Astrocyte (in vitro differentiated cells and primary cell): ENCODE results near the gene LRMDA. TPM values are rescaled to one million over a fixed set of nuclear protein-coding genes. Genes with fewer than 3 reads are reported as not detected.

ENCODE experiments used
- DNase-seq: peaks from one replicate; pipeline ENCODE4 v3.0.0-alpha.2; 2010; ENCODE audit warnings: low read depth
- FAIRE-seq: peaks from 2 replicates; lab custom pipeline; 2011; peaks lifted over from hg19 to GRCh38; lab: Jason Lieb, UNC
- H2AFZ ChIP-seq: 2 replicates; pipeline ENCODE4 v1.6.0; 2012; ENCODE audit warnings: low read depth, low read length, inconsistent platforms
- H3K27ac ChIP-seq: 2 replicates; pipeline ENCODE4 v1.5.1; 2011; ENCODE audit warnings: low read depth, low read length, inconsistent platforms
- H3K27me3 ChIP-seq: 2 replicates; pipeline ENCODE4 v1.6.0; 2011; ENCODE audit warnings: low read length, inconsistent platforms; ENCODE audit not compliant: insufficient read depth
- H3K36me3 ChIP-seq: 2 replicates; pipeline ENCODE4 v1.5.1; 2011; ENCODE audit warnings: low read length, inconsistent platforms; ENCODE audit not compliant: insufficient read depth
- H3K4me1 ChIP-seq: 2 replicates; pipeline ENCODE4 v1.5.1; 2011; ENCODE audit warnings: low read length, inconsistent platforms; ENCODE audit not compliant: insufficient read depth
- H3K4me2 ChIP-seq: 2 replicates; pipeline ENCODE4 v1.6.0; 2012; ENCODE audit warnings: low read length, inconsistent platforms
- H3K4me3 ChIP-seq: 2 replicates; pipeline ENCODE4 v1.5.1; 2011; ENCODE audit warnings: low read depth, mild to moderate bottlenecking, low read length, inconsistent platforms; ENCODE audit not compliant: insufficient read depth
- H3K79me2 ChIP-seq: 2 replicates; pipeline ENCODE4 v1.6.0; 2012; ENCODE audit warnings: mild to moderate bottlenecking, low read length, inconsistent platforms; ENCODE audit not compliant: insufficient read depth
- H3K9ac ChIP-seq: 2 replicates; pipeline ENCODE4 v1.6.0; 2012; ENCODE audit warnings: mild to moderate bottlenecking, low read length, inconsistent platforms
- H3K9me3 ChIP-seq: 2 replicates; pipeline ENCODE4 v1.5.1; 2012; ENCODE audit warnings: low read depth, mild to moderate bottlenecking, low read length, inconsistent platforms; ENCODE audit not compliant: insufficient read depth
- H4K20me1 ChIP-seq: 2 replicates; pipeline ENCODE4 v1.6.0; 2012; ENCODE audit warnings: low read length, inconsistent platforms; ENCODE audit not compliant: insufficient read depth
- H3K27ac Mint-ChIP-seq: one replicate; pipeline ENCODE4 v1.8.0; 2021; ENCODE audit warnings: mild to moderate bottlenecking, mixed read lengths; ENCODE audit not compliant: unreplicated experiment
- H3K27me3 Mint-ChIP-seq: one replicate; pipeline ENCODE4 v1.8.0; 2021; ENCODE audit warnings: low read depth, mixed read lengths; ENCODE audit not compliant: unreplicated experiment
- H3K36me3 Mint-ChIP-seq: one replicate; pipeline ENCODE4 v1.8.0; 2021; ENCODE audit warnings: low read depth, mixed read lengths; ENCODE audit not compliant: unreplicated experiment
- H3K4me1 Mint-ChIP-seq: one replicate; pipeline ENCODE4 v1.8.0; 2021; ENCODE audit warnings: low read depth, mixed read lengths; ENCODE audit not compliant: unreplicated experiment
- H3K4me3 Mint-ChIP-seq: one replicate; pipeline ENCODE4 v1.8.0; 2021; ENCODE audit warnings: mild to moderate bottlenecking, moderate library complexity, mixed read lengths; ENCODE audit not compliant: unreplicated experiment
- H3K9me3 Mint-ChIP-seq: one replicate; pipeline ENCODE4 v1.8.0; 2021; ENCODE audit warnings: mild to moderate bottlenecking, mixed read lengths; ENCODE audit not compliant: unreplicated experiment
- EZH2 ChIP-seq: IDR thresholded peaks from 2 replicates; pipeline ENCODE4 v1.6.1; 2012; ENCODE audit warnings: mild to moderate bottlenecking, low read length, inconsistent platforms; ENCODE audit not compliant: insufficient read depth
- total RNA-seq: library from RNA; stranded (reverse); gene quantifications from 2 replicates; pipeline ENCODE4 v1.2.1, GENCODE V29; 2021
- TF ChIP-seq, protein P1 (sequence below): IDR thresholded peaks from 2 replicates; pipeline ENCODE4 v1.5.1; 2011; ENCODE audit warnings: low read depth, mild to moderate bottlenecking, inconsistent platforms, low read length, moderate library complexity; ENCODE audit not compliant: insufficient read depth

The LRMDA gene
- total RNA-seq, 1 donor from 2014 or later = 2.7 TPM

DNA sequence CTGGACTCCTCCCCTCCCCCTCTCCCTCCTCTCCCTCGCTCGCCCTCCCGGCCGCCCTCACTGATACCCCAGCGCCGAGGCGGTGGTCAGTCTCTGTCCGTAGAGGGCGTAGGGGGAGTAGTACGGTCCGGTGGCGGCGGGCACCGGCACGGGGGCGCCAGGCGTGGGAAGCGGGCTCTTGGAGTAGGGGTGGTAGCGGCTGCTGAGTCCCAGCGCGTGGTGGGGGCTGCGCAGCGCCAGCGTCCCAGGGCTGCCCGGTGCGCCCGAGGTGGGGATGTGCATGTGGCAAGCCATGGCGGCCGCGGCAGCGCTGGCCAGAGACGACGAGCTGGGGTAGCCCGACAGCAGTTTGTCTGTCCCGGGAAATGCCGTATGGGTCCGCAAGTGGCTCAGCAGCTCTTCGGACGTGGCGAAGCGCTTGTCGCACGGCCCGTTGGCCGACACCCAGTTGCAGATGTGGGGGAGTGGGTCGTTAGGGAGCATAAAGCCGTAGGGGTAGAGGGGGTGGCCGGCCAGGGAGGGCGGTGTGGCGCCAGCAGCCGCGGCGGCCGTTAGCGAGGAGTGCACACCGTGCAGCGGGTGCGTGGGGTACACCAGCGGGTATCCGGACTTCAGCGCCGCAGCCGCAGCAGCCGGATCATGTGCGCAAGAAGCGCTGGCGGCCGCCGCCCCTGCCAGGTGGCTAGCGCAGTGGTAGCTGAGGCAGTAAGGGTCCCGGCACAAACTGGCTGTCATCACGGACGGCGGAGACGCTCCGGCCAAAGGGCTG lies 32.5 kb upstream of the LRMDA start:
- H3K27me3 Mint-ChIP-seq = peaks cover 33% of the 10 kb centered on the region
- Histone ChIP-seq H3K36me3 (no peaks in the 10 kb centered on the region), H3K9ac (peak overlapping the region; percentile 93), H3K27ac (peak overlapping the region; percentile 85), H3K9me3 (no peaks in the 10 kb centered on the region), H3K4me3 (peak overlapping the region; percentile 89), H3K4me2 (peak overlapping the region; percentile 100), H2AFZ (peak overlapping the region; percentile 41), H3K27me3 (peaks cover 4% of the 10 kb centered on the region), H3K79me2 (peaks cover 48% of the 10 kb centered on the region), H4K20me1 (peaks cover 42% of the 10 kb centered on the region), H3K4me1 (peaks cover 17% of the 10 kb centered on the region)
- DNase-seq (no peak), FAIRE-seq (no peak)
- H3K9me3 Mint-ChIP-seq = peaks cover 4% of the 10 kb centered on the region
- H3K4me1 Mint-ChIP-seq = peaks cover 2% of the 10 kb centered on the region
- peak overlapping the region; percentile 88 for H3K4me3 Mint-ChIP-seq
- peak overlapping the region; percentile 66 for H3K27ac Mint-ChIP-seq
- TF ChIP-seq, protein P1, sequence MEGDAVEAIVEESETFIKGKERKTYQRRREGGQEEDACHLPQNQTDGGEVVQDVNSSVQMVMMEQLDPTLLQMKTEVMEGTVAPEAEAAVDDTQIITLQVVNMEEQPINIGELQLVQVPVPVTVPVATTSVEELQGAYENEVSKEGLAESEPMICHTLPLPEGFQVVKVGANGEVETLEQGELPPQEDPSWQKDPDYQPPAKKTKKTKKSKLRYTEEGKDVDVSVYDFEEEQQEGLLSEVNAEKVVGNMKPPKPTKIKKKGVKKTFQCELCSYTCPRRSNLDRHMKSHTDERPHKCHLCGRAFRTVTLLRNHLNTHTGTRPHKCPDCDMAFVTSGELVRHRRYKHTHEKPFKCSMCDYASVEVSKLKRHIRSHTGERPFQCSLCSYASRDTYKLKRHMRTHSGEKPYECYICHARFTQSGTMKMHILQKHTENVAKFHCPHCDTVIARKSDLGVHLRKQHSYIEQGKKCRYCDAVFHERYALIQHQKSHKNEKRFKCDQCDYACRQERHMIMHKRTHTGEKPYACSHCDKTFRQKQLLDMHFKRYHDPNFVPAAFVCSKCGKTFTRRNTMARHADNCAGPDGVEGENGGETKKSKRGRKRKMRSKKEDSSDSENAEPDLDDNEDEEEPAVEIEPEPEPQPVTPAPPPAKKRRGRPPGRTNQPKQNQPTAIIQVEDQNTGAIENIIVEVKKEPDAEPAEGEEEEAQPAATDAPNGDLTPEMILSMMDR = no peak
- no peak for TF ChIP-seq EZH2
- peaks cover 3% of the 10 kb centered on the region for H3K36me3 Mint-ChIP-seq

DNA sequence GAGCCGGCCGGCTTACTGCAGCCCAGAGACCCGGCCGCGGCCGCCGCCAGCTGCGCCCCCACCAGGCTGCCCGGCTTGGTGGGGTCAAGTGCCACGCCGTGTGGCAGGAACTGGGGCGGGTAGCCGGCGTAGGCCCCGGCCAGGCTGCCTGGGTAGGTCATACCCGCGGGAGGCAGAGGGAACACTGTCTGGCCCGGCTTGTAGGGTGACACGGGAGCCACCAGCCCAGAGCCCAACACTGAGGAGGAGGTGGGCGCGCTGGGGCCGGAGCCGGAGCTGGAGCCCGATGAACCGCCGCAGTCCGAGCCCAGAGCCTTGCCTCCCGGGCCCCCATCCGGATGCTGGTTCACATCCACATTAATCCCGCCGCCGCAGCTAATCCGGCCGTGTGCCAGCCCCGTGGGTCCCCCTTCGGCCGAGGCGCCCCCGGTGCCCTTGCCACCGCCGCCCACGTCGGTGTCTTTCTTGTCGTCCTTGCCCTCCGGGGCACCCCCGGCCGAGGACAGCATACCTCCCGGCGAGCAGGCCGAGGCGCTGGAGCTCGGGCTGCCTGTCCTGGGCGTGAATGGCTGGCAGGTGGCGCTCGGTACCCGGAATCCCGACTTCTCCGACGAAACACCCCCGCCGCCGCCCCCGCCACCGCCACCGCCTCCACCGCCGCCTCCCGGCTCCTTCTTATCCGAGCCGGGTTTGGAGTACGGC lies 31.8 kb upstream of the LRMDA start:
- no peak overlapping the region for H2AFZ ChIP-seq
- no peak for FAIRE-seq

More for the DNA sequence above, 31.8 kb upstream of the LRMDA start:
- H3K9me3 Mint-ChIP-seq = peaks cover 6% of the 10 kb centered on the region
- Histone ChIP-seq H3K9me3 (no peaks in the 10 kb centered on the region), H3K27me3 (peaks cover 11% of the 10 kb centered on the region), H3K9ac (peak overlapping the region; percentile 93), H3K27ac (peak overlapping the region; percentile 85), H3K36me3 (no peaks in the 10 kb centered on the region), H3K79me2 (peaks cover 48% of the 10 kb centered on the region), H3K4me3 (peak overlapping the region; percentile 89), H3K4me1 (peaks cover 24% of the 10 kb centered on the region), H4K20me1 (peaks cover 39% of the 10 kb centered on the region), H3K4me2 (peak overlapping the region; percentile 100)
- peaks cover 29% of the 10 kb centered on the region for H3K27me3 Mint-ChIP-seq
- H3K4me1 Mint-ChIP-seq = peaks cover 5% of the 10 kb centered on the region
- DNase-seq = peak; percentile 58
- peaks cover 2% of the 10 kb centered on the region for H3K36me3 Mint-ChIP-seq
- peak overlapping the region; percentile 96 for H3K4me3 Mint-ChIP-seq
- H3K27ac Mint-ChIP-seq = peak overlapping the region; percentile 89
- TF ChIP-seq EZH2 = no peak
- TF ChIP-seq, protein P1 = no peak
